Mesodermal cell (in vitro differentiated cells): ENCODE measurements around the gene HDGF. TPM values are rescaled to one million over a fixed set of nuclear protein-coding genes. Genes with fewer than 3 reads are reported as not detected.

ENCODE experiments used
- H3K27ac ChIP-seq: 2 replicates; pipeline ENCODE4 v1.7.0; 2013; ENCODE audit warnings: mild to moderate bottlenecking, low read depth, low read length, moderate library complexity; ENCODE audit not compliant: severe bottlenecking
- H3K36me3 ChIP-seq: 2 replicates; pipeline ENCODE4 v1.7.1; 2013; ENCODE audit warnings: mild to moderate bottlenecking, low read length, moderate library complexity; ENCODE audit not compliant: control insufficient read depth, insufficient read depth
- H3K4me1 ChIP-seq: one replicate; pipeline ENCODE4 v1.7.1; 2013; ENCODE audit warnings: mild to moderate bottlenecking, low read length; ENCODE audit not compliant: insufficient read depth, control insufficient read depth, poor library complexity, severe bottlenecking
- H3K4me3 ChIP-seq: 2 replicates; pipeline ENCODE4 v1.7.0; 2013; ENCODE audit warnings: low read length, control low read depth, mild to moderate bottlenecking; ENCODE audit not compliant: insufficient read depth, poor library complexity, severe bottlenecking; ENCODE audit errors: extremely low read depth
- H3K9me3 ChIP-seq: 2 replicates; pipeline ENCODE4 v1.7.1; 2013; ENCODE audit warnings: mild to moderate bottlenecking, low read length, moderate library complexity; ENCODE audit not compliant: control insufficient read depth
- WGBS, 2 experiments: methylation state at CpG; one replicate each; pipeline ENCODE4 v1.1.5; 2013; ENCODE audit warnings: missing lambda C conversion rate in 2 of 2; ENCODE audit not compliant: insufficient coverage in 2 of 2; 5-methylcytosine and 5-hydroxymethylcytosine counted together
- polyA plus RNA-seq, 2 experiments: library from polyadenylated mRNA; stranded (reverse); fragments of 50-300 nt; gene quantifications; one replicate each; pipeline ENCODE4 v1.2.3, GENCODE V29; 2013

Gene HDGF
- polyA plus RNA-seq (2013, experiment 1 of 2) = 265 TPM
- polyA plus RNA-seq (2013, experiment 2 of 2) = 248 TPM

- no peaks in the 10 kb centered on the region for H3K9me3 ChIP-seq
- H3K27ac ChIP-seq = peak within 1 kb of the TSS; percentile 88
- peaks cover 17% of the 10 kb centered on the region for H3K36me3 ChIP-seq
- H3K4me3 ChIP-seq = peak within 1 kb of the TSS; percentile 95
- WGBS, 2 experiments = 0% methylated on average over 8 to 26 of the region's 48 CpGs
- H3K4me1 ChIP-seq = peaks cover 32% of the 10 kb centered on the region
Observed at GRCh38 chr1:156751451-156751756, at the start of gene HDGF. Gene HDGF (minus strand): TSS chr1:156751675. CDS start chr1:156751429, 246 bp downstream.

- Histone ChIP-seq H3K4me1 (peaks cover 47% of the 10 kb centered on the region), H3K9me3 (no peaks in the 10 kb centered on the region), H3K36me3 (peaks cover 88% of the 10 kb centered on the region), H3K4me3 (no peak overlapping the region), H3K27ac (no peak overlapping the region)
- WGBS, 2 experiments = 21 to 80% methylated on average over 2 to 3 of the region's 4 CpGs
Observed at GRCh38 chr1:156797212-156797871, 45.9 kb upstream of the HDGF start.

GRCh38 chr1:156796340-156797097, 45.0 kb upstream of the HDGF start:
- Histone ChIP-seq H3K4me1 (peaks cover 44% of the 10 kb centered on the region), H3K27ac (no peak overlapping the region), H3K9me3 (no peaks in the 10 kb centered on the region), H3K4me3 (no peak overlapping the region), H3K36me3 (peaks cover 89% of the 10 kb centered on the region)
- WGBS, 2 experiments = 96 to 98% methylated on average over 6 to 8 of the region's 8 CpGs

- peaks cover 37% of the 10 kb centered on the region for H3K4me1 ChIP-seq
- WGBS, 2 experiments = 89 to 98% methylated on average over 5 of the region's 7 CpGs
- H3K4me3 ChIP-seq = no peak overlapping the region
- H3K27ac ChIP-seq = peak overlapping the region; percentile 19
- no peaks in the 10 kb centered on the region for H3K9me3 ChIP-seq
- H3K36me3 ChIP-seq = peaks cover 89% of the 10 kb centered on the region
Observed at GRCh38 chr1:156795787-156796186, 44.3 kb upstream of the HDGF start.

GRCh38 chr1:156795374-156795733, 43.9 kb upstream of the HDGF start:
- 94 to 95% methylated on average over 5 of the region's 5 CpGs for WGBS, 2 experiments
- H3K4me1 ChIP-seq = peaks cover 37% of the 10 kb centered on the region
- H3K4me3 ChIP-seq = no peak overlapping the region
- peaks cover 87% of the 10 kb centered on the region for H3K36me3 ChIP-seq
- H3K9me3 ChIP-seq = no peaks in the 10 kb centered on the region
- H3K27ac ChIP-seq = peak overlapping the region; percentile 19

- WGBS, 2 experiments = 72 to 84% methylated on average over 2 to 6 of the region's 7 CpGs
- no peak overlapping the region for H3K4me3 ChIP-seq
- H3K36me3 ChIP-seq = peaks cover 87% of the 10 kb centered on the region
- H3K27ac ChIP-seq = peak overlapping the region; percentile 13
- H3K4me1 ChIP-seq = peaks cover 37% of the 10 kb centered on the region
- H3K9me3 ChIP-seq = no peaks in the 10 kb centered on the region
Observed at GRCh38 chr1:156794506-156795373, 43.3 kb upstream of the HDGF start.

GRCh38 chr1:156789621-156790318, 38.3 kb upstream of the HDGF start:
- H3K4me3 ChIP-seq = no peak overlapping the region
- peaks cover 88% of the 10 kb centered on the region for H3K36me3 ChIP-seq
- no peaks in the 10 kb centered on the region for H3K9me3 ChIP-seq
- H3K4me1 ChIP-seq = peaks cover 20% of the 10 kb centered on the region
- 95 to 98% methylated on average over 4 of the region's 4 CpGs for WGBS, 2 experiments
- no peak overlapping the region for H3K27ac ChIP-seq

- H3K27ac ChIP-seq = no peak overlapping the region
- no peaks in the 10 kb centered on the region for H3K9me3 ChIP-seq
- peaks cover 4% of the 10 kb centered on the region for H3K4me1 ChIP-seq
- 83% methylated on average over 1 of the region's 2 CpGs; no CpG with 5 or more reads in 1 of the 2 experiments for WGBS, 2 experiments
- H3K36me3 ChIP-seq = peaks cover 85% of the 10 kb centered on the region
- H3K4me3 ChIP-seq = no peak overlapping the region
Observed at GRCh38 chr1:156788136-156788535, 36.7 kb upstream of the HDGF start.

GRCh38 chr1:156786640-156787039, 35.2 kb upstream of the HDGF start:
- Histone ChIP-seq H3K9me3 (no peaks in the 10 kb centered on the region), H3K36me3 (peaks cover 85% of the 10 kb centered on the region), H3K4me1 (no peaks in the 10 kb centered on the region), H3K4me3 (no peak overlapping the region), H3K27ac (no peak overlapping the region)
- WGBS, 2 experiments = 100% methylated on average over 7 to 10 of the region's 10 CpGs

GRCh38 chr1:156785458-156785857, 34.0 kb upstream of the HDGF start:
- no peaks in the 10 kb centered on the region for H3K9me3 ChIP-seq
- H3K4me1 ChIP-seq = peaks cover 8% of the 10 kb centered on the region
- peaks cover 86% of the 10 kb centered on the region for H3K36me3 ChIP-seq
- 95% methylated on average over 3 of the region's 6 CpGs; no CpG with 5 or more reads in 1 of the 2 experiments for WGBS, 2 experiments
- no peak overlapping the region for H3K4me3 ChIP-seq
- H3K27ac ChIP-seq = no peak overlapping the region
